Measurements from ENCODE around the gene LRIG1.
A peak's percentile ranks its signal among the peaks of the same experiment; 100 is the strongest.

The LRIG1 gene

GRCh38 chr3:66410976-66411375 is 89.8 kb downstream of the LRIG1 start:
- no peak overlapping the region for H3K4me3 ChIP-seq (ENCODE audit: low read length)
- 0 out of 2 replicates have a peak, but pooled peaks cover 3% of the 10 kb centered on the region for H4K20me1 ChIP-seq (ENCODE audit: insufficient read depth, low read length)
- H3K27me3 ChIP-seq (ENCODE audit: low read depth, low read length) = no peaks in the 10 kb centered on the region
- no peak overlapping the region for H3K4me2 ChIP-seq (ENCODE audit: low read length)
- H3K36me3 ChIP-seq (replicated peaks; ENCODE audit: low read depth, low read length) = peaks cover 71% of the 10 kb centered on the region
- no peaks in the 10 kb centered on the region for H3K79me2 ChIP-seq (ENCODE audit: low read length)
- H3K9me3 ChIP-seq (ENCODE audit: insufficient read depth, low read length) = no peaks in the 10 kb centered on the region
- H2AFZ ChIP-seq (ENCODE audit: low read depth, low read length) = no peak overlapping the region
- peaks cover 10% of the 10 kb centered on the region for H3K4me1 ChIP-seq (ENCODE audit: low read length)
- TF ChIP-seq CTCF (IDR thresholded peaks at IDR 0.05; ENCODE audit: low read depth, low read length) = no peak
- no peak for TF ChIP-seq EZH2phosphoT487 (IDR thresholded peaks at IDR 0.05; ENCODE audit: low read depth)
- no peak overlapping the region for H3K9ac ChIP-seq (ENCODE audit: low read length)
- no peak overlapping the region for H3K27ac ChIP-seq (ENCODE audit: low read length)

- Histone ChIP-seq H3K4me2 (ENCODE audit: low read length) (no peak overlapping the region), H3K9ac (ENCODE audit: low read length) (no peak overlapping the region), H3K4me1 (ENCODE audit: low read length) (peaks cover 10% of the 10 kb centered on the region), H3K9me3 (ENCODE audit: insufficient read depth, low read length) (no peaks in the 10 kb centered on the region), H3K27me3 (ENCODE audit: low read depth, low read length) (no peaks in the 10 kb centered on the region), H3K27ac (ENCODE audit: low read length) (no peak overlapping the region), H4K20me1 (ENCODE audit: insufficient read depth, low read length) (0 out of 2 replicates have a peak, but pooled peaks cover 3% of the 10 kb centered on the region), H3K36me3 (replicated peaks; ENCODE audit: low read depth, low read length) (peaks cover 66% of the 10 kb centered on the region), H3K79me2 (ENCODE audit: low read length) (no peaks in the 10 kb centered on the region), H2AFZ (ENCODE audit: low read depth, low read length) (no peak overlapping the region), H3K4me3 (ENCODE audit: low read length) (no peak overlapping the region)
- TF ChIP-seq CTCF (IDR thresholded peaks at IDR 0.05; ENCODE audit: low read depth, low read length) (no peak), EZH2phosphoT487 (IDR thresholded peaks at IDR 0.05; ENCODE audit: low read depth) (no peak)
These were observed 90.8 kb downstream of the LRIG1 start for GRCh38 chr3:66409771-66410754.

GRCh38 chr3:66407611-66408218 is 93.1 kb downstream of the LRIG1 start:
- 0 out of 2 replicates have a peak, but pooled peaks cover 3% of the 10 kb centered on the region for H4K20me1 ChIP-seq (ENCODE audit: insufficient read depth, low read length)
- peak overlapping the region; percentile 6; the same call in 1 of the 2 replicates for H3K4me2 ChIP-seq (ENCODE audit: low read length)
- no peaks in the 10 kb centered on the region for H3K9me3 ChIP-seq (ENCODE audit: insufficient read depth, low read length)
- H2AFZ ChIP-seq (ENCODE audit: low read depth, low read length) = no peak overlapping the region
- no peaks in the 10 kb centered on the region for H3K27me3 ChIP-seq (ENCODE audit: low read depth, low read length)
- no peaks in the 10 kb centered on the region for H3K79me2 ChIP-seq (ENCODE audit: low read length)
- no peak for TF ChIP-seq EZH2phosphoT487 (IDR thresholded peaks at IDR 0.05; ENCODE audit: low read depth)
- TF ChIP-seq CTCF (IDR thresholded peaks at IDR 0.05; ENCODE audit: low read depth, low read length) = peak; percentile 97
- no peak overlapping the region for H3K27ac ChIP-seq (ENCODE audit: low read length)
- peaks cover 10% of the 10 kb centered on the region for H3K4me1 ChIP-seq (ENCODE audit: low read length)
- no peak overlapping the region for H3K9ac ChIP-seq (ENCODE audit: low read length)
- peaks cover 49% of the 10 kb centered on the region for H3K36me3 ChIP-seq (replicated peaks; ENCODE audit: low read depth, low read length)
- H3K4me3 ChIP-seq (ENCODE audit: low read length) = no peak overlapping the region

Data from OCI-LY3 (cell line).